Measurements from ENCODE around the gene ASCL2. TPM values are rescaled to one million over a fixed set of nuclear protein-coding genes. Genes with fewer than 3 reads are reported as not detected.

Gene ASCL2
- total RNA-seq, 1 donor from 2014 or later: not detected

DNA sequence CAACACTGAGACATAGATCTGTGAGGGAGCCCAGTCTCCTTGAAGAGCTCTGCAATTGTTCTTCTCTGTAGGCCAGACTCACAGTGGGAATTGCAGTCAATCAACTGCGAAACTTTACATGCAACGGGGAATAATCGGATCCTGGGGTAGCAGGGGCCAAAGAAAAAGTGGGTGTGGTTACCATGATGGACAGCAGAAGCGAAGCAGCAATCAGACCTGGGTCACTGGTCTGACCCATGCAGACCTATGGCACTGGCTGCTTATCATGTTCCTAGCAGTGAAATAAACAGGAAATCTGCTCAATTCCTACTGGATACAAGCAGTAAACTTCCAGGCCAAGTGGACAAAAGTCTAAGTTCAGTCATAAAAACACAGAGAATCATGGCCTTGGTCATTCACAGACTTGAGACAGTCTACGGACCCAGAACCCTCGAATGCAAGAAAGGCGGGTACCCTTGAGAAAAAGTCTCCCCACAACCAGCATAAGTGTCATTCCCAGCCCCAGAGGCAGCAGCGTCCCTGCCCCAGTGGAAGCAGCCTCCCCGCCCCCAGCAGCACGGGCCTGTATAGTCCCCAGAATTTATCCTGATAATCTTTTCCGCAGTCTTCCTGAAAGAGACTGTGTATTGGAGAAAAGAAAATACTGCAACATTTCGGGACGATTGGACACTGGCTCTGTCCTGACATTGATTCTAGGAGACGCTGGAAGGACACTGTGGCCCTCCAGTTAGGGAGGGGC is 34.6 kb downstream of the ASCL2 start:
- Histone ChIP-seq H3K4me1 (no peaks in the 10 kb centered on the region), H3K27me3 (no peaks in the 10 kb centered on the region), H3K4me3 (no peak overlapping the region), H3K27ac (no peak overlapping the region), H3K36me3 (no peaks in the 10 kb centered on the region), H3K9me3 (no peaks in the 10 kb centered on the region)
- TF ChIP-seq, protein P1, sequence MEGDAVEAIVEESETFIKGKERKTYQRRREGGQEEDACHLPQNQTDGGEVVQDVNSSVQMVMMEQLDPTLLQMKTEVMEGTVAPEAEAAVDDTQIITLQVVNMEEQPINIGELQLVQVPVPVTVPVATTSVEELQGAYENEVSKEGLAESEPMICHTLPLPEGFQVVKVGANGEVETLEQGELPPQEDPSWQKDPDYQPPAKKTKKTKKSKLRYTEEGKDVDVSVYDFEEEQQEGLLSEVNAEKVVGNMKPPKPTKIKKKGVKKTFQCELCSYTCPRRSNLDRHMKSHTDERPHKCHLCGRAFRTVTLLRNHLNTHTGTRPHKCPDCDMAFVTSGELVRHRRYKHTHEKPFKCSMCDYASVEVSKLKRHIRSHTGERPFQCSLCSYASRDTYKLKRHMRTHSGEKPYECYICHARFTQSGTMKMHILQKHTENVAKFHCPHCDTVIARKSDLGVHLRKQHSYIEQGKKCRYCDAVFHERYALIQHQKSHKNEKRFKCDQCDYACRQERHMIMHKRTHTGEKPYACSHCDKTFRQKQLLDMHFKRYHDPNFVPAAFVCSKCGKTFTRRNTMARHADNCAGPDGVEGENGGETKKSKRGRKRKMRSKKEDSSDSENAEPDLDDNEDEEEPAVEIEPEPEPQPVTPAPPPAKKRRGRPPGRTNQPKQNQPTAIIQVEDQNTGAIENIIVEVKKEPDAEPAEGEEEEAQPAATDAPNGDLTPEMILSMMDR (IDR thresholded peaks at IDR 0.05): no peak
- no peak for DNase-seq (ENCODE audit: low spot score in 2 of 2)
- intact Hi-C loops (cut with DNase I): no loop called here

- intact Hi-C loops (cut with DNase I): no loop called here
- Histone ChIP-seq H3K36me3 (no peaks in the 10 kb centered on the region), H3K4me3 (no peak overlapping the region), H3K27ac (no peak overlapping the region), H3K9me3 (no peaks in the 10 kb centered on the region), H3K4me1 (no peaks in the 10 kb centered on the region), H3K27me3 (no peaks in the 10 kb centered on the region)
- TF ChIP-seq, protein P1 (IDR thresholded peaks at IDR 0.05): no peak
- DNase-seq (ENCODE audit: low spot score in 2 of 2): no peak
Observed at GRCh38 chr11:2234963-2235362, 35.4 kb downstream of the ASCL2 start.

- H3K9me3 ChIP-seq: peaks cover 0 to 7% of the 10 kb centered on the region in 2 donors
- no peaks in the 10 kb centered on the region for H3K36me3 ChIP-seq
- no peak overlapping the region for H3K4me3 ChIP-seq
- H3K27ac ChIP-seq: no peak overlapping the region
- DNase-seq (ENCODE audit: low spot score in 2 of 2): no peak
- intact Hi-C loops (cut with DNase I): no loop called here
- no peaks in the 10 kb centered on the region for H3K27me3 ChIP-seq
- TF ChIP-seq, protein P1 (IDR thresholded peaks at IDR 0.05): no peak
- H3K4me1 ChIP-seq: no peaks in the 10 kb centered on the region
Observed at GRCh38 chr11:2233693-2234455, 36.5 kb downstream of the ASCL2 start.

GRCh38 chr11:2229713-2230297 is 40.6 kb downstream of the ASCL2 start:
- Histone ChIP-seq H3K27me3 (no peaks in the 10 kb centered on the region), H3K4me1 (no peaks in the 10 kb centered on the region), H3K4me3 (no peak overlapping the region), H3K9me3 (peaks cover 0 to 7% of the 10 kb centered on the region in 2 donors), H3K27ac (no peak overlapping the region), H3K36me3 (no peaks in the 10 kb centered on the region)
- no peak for DNase-seq (ENCODE audit: low spot score in 2 of 2)
- TF ChIP-seq, protein P1 (IDR thresholded peaks at IDR 0.05): no peak
- intact Hi-C loops (cut with DNase I): no loop called here

- Histone ChIP-seq H3K27me3 (no peaks in the 10 kb centered on the region), H3K36me3 (no peaks in the 10 kb centered on the region), H3K9me3 (peaks cover 0 to 9% of the 10 kb centered on the region in 2 donors), H3K4me1 (no peaks in the 10 kb centered on the region), H3K27ac (no peak overlapping the region), H3K4me3 (no peak overlapping the region)
- intact Hi-C loops (cut with DNase I): no loop called here
- no peak for DNase-seq (ENCODE audit: low spot score in 2 of 2)
- TF ChIP-seq, protein P1 (IDR thresholded peaks at IDR 0.05): no peak
Observed at GRCh38 chr11:2224254-2224653, 46.1 kb downstream of the ASCL2 start.

Data from ascending aorta (tissue), 2 donors.